DMS 273 (cell line): ENCODE results near the gene ZNF804A.
A peak's percentile ranks its signal among the peaks of the same experiment; 100 is the strongest.
"Not testable (repeated sequence)": the region's sequence is repeated elsewhere in the genome, so short reads cannot be mapped to it uniquely, and the experiment has no call there.

Experiments
- DNase-seq: peaks from one replicate; lab custom pipeline; 2025; ENCODE audit not compliant: unreplicated experiment; lab: John Stamatoyannopoulos, UW

Gene ZNF804A

DNA sequence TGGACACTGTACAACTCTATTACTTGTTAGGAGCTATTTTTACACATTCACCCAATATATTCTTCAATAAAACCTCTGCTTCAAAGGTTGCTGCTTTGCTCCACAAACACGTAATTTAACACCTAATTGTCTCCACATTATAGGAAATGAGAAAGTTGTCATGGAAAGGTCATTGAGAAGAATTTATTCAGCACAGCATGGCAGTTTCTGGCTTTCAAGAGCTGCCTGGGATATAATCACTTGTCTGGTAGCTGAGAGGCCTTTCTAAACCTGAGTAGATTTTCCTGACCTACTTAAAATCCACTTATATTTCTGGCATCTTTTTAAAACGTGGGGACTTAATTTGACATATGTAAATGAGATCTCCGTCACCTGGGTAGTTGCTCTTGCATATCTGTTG is 216.1 kb downstream of the ZNF804A start:
- DNase-seq: no peak

DNA sequence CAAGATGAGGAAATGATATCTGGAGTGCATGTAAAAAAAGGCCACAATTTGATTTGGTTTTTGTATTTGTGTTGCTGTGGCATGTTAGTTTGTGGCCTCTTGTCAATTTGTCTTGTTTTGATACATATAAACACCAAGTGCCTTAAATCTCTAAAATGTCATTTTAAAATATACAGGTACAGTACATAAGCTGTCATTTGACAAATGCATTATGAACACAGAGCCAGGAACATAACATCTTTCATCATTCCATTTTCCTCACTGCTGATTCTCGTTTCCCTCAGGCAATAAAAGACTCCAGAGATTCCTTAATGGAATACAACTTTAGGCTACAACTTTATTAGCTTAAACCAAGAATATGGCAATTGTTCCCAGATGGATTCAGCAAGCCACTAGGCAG is 217.5 kb downstream of the ZNF804A start:
- no peak for DNase-seq

DNA sequence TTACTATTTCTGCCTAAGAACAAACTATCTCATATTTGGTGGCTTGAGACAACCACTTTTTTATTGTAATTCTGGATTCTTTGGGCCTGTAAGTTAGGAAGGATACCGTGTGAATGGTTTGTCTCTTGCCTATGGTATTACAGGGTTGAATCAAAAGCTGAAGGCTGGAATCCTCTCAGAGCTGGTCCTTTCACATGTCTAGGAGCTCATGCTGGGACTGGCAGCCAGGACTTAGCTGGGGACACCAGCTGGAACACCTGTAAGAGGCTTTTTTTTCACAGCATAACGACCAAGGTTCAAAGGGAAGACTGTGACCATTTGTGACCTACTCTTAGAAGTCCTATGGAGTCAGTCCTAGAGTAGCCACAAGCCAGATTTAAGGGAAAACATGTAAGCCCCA is 226.3 kb downstream of the ZNF804A start:
- DNase-seq: no peak

DNA sequence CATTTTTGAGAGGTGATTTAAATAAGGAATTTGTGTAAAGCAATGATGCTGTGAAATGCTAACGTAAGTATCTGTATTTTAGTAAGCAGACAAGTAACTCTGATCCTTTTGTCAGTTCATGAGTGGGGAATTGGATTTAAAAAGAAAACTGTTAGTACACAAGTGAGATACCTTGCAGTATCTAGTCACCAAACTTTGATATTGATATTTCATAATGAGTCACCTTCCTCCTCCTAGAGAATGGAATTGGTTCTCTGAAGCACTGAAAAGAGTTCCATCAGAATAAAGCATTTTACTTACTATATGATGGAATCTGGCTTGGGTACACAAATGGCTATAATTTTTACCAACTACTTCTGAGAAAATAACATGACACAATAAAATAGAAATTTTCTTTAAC is 232.2 kb downstream of the ZNF804A start:
- no peak for DNase-seq

DNA sequence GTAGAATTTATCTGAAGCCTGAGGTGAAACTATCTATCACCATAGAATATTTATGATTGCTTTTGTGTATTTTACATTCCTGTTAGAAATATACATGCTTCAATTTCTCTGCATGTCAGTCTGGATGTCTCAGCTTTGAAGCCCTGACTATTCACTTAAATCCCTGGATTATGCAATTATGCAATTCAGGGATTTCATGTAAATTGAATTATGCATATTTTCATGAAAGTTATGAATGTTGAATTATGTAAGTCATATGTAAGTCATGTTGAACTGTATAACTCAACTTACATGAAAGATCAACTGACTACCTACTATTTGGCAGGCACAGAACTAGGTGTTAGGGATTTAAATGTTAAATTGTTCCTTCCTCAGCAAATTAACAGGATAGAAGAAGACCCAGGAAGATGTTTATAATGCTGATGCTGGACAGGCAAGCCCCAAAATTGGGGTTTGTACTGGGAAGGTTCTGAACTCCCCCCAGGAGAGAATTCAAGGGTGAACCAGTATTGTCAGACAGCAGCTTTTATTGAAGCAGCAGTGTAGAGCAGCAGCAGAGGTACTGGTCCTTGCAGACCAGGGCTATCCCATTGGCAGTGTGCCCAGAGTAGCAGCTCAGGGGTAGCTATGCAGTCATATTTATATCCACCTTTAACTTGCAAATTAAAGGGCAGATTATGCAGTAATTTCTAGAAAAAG is 236.5 kb downstream of the ZNF804A start:
- peak; percentile 27 for DNase-seq

DNA sequence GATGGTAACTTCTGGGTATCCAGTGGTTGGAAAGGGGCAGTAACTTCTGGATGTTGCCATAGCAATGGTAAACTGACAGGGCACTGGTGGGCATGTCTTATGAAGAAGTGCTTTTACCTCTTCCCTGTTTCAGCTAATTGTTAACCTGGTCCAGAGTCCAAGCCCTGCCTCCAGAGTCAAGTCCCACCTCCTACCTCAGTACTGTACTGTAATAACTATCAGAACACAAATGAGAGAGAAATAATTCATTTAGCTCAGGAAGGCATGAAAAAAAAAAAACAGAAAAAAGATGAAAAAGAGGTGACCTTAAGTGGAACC is 237.0 kb downstream of the ZNF804A start:
- DNase-seq: no peak

DNA sequence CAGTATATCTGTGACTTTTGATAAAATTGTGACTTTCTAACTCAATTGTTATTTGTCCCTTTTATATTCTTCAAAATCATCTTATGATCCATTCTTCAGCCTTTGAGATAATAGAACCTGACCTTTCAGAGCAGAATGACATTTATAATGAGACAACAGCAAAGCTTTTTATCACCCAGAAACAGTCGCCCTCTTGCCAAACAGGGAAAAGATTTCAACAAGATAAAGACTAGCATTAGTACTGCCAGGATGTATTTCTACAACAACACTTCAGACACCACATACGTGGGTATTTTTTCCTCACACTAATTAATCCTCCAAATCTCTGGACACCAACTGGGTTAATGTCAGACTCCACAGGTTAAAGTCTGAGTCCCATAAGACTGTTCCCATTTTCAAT is 249.0 kb downstream of the ZNF804A start:
- DNase-seq: no peak

DNA sequence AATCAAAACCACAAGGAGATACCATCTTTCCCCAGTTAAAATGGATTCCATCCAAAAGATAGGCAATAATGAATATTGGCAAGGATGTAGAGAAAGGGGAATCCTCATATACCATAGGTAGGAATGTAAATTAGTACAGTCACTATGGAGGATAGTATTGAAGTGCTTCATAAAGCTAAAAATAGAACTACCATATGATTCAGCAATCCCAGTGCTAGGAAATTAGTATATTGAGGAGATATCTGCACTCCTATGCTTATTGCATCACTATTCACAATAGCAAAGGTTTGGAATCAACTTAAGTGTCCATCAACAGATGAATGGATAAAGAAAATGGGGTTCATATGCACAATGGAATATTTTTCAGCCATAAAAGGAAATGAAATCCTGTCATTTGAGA is 251.2 kb downstream of the ZNF804A start:
- no peak for DNase-seq

DNA sequence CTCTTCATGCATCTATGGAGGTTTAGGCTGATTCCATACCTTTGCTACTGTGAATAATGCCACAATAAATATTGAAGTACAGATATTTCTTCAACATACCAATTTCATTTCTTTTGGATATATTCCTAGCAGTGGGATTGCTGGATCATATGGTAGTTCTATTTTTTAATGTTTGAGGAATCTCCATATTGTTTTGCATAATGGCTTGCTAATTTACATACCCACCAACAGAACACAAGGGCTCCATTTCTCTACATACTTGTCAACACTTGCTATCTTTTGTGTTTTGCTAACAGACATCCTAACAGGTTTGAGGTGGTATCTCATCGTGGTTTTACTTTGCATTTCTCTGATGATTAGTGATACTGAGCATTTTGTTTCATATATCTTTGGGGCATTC is 253.2 kb downstream of the ZNF804A start:
- DNase-seq: no peak

DNA sequence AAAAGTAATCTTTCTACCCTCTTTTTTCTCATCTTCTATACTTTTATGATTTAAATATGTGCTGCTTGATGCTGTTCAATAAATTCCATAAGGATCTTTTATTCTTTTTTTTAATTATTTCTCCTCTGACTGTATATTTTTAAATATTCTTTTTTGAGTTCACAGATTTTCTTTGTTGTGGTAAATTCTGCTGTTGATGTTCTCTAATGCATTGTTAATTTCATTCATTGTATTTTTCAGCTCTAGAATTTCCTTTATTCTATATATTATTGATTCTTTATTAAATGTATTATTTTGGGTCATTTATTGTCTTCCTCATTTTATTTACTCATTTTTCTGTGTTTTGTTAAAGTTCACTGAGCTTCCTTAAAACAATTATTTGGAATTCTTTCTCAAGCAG is 260.9 kb downstream of the ZNF804A start:
- DNase-seq: no peak

DNA sequence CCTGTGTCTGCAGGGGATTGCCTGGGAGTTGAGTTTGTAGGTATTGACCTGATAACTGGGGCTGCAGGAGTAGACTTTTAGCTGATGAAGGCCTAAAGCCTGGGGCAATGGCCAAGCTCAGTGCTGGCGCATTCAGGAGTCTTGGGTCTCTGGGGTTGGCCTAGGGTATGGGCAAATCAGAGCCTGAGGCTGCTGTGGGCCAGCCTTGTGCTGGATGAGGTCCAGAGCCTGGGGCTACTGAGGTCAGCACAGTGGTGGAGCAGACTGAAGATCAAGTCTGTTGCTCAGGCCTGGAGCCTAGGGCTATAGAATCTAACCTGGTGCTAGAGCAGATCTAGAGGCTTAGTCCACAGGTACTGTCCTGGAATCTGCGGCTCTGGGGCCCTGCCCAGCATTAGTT is 262.4 kb downstream of the ZNF804A start:
- DNase-seq: no peak

DNA sequence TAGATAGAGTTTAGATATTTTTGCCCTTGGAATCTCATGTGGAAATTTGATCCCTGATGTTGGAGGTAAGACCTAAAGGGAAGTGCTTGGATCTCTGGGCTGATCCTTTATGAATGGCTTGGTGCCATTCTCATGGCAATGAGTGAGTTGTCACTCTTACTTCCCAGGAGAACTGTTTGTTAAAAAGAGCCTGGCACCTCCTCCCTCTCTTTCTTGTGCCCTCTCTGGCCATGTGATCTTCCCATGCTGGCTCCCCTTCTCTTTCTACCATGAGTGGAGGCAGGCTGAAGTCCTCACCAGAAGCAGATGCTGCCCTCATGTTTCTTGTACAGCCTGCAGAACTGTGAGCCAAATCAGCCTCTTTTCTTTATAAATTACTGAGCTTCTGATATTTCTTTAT is 276.9 kb downstream of the ZNF804A start:
- peak; percentile 7 for DNase-seq

DNA sequence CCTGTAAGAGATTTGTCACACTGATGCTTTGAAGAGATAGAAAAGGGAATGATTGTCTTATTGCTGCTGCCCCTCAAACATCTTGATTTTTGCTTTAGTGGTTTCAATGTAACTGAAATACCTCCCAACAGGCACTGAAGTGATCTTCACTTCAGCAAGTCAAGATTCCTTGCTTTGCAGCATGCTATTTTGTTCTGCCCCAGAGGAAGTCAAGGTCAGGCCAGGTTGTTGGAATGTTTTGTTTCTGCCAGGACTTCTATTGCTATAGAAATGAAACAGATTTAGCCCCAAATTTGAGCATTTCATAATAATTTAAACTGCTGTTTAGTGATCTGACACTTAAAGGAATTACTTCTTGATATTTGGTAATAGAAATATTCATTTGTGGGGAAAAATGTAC is 277.6 kb downstream of the ZNF804A start:
- DNase-seq: no peak

DNA sequence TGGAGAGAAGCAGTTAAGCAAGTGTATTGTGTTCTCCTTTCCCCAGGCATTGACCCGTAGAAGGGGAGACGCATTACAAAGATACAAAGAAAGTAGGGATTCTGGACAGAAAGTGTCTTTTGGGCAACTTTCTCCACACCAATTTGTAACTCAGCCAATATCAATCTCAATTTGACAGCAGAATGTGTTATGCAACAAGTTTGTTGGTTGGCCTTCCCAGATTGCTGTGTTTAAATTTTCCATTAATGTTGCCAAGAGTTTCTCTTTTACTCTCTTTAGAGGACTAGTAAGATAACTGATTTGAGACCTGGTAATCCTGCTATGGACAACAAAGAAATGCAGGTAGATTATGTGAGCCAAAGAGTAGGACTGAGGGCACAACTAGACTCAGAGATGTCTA is 279.6 kb downstream of the ZNF804A start:
- DNase-seq: no peak

DNA sequence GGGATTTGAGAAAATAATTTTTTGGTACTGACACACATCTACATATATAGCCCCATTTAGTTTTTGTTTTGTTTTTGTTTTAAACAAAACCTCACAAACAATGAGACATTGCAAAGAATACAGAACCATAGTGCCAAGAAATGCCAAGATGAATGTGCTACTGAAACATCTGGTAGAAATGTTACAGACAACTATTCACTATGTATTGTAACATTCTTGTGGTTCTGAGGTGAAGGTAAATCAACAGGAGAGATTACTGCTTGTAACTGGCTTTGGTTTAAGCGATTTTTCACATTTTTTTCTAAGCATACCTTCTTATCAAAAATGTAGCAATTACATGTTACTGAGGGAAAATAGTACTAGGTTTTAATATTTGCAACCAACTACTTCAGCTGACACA is 281.3 kb downstream of the ZNF804A start:
- no peak for DNase-seq

DNA sequence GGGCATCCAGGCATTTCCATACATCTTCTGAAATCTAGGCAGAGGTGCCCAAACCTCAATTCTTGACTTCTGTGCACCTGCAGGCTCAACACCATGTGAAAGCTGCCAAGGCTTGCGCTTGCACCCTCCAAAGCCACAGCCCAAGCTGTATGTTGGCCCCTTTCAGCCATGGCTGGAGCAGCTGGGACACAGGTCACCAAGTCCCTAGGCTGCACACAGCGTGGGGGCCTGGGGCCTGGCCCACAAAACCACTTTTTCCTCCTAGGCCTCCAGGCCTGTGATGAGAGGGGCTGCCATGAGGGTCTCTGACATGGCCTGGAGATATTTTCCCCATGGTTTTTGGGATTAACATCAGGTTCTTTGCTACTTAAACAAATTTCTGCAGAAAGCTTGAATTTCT is 288.3 kb downstream of the ZNF804A start:
- DNase-seq: not testable (repeated sequence)

DNA sequence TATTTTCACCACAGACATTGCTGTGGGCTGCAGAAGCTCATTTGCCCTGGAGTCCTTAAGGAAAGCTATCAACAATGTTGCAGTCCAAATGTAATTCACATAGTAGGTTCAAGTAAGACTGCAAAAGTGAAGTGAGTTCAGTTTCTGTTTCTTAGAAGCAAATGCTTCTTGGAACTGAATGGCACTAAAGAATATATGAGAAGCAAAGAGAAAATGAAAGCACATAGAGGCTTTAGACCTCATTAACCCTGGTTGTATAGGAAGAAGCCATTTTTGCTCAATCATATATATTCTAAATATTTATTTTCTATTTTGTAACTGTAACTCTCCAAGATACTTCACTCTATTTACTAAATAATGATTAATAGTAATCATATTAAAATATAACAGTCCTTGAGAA is 292.0 kb downstream of the ZNF804A start:
- no peak for DNase-seq

DNA sequence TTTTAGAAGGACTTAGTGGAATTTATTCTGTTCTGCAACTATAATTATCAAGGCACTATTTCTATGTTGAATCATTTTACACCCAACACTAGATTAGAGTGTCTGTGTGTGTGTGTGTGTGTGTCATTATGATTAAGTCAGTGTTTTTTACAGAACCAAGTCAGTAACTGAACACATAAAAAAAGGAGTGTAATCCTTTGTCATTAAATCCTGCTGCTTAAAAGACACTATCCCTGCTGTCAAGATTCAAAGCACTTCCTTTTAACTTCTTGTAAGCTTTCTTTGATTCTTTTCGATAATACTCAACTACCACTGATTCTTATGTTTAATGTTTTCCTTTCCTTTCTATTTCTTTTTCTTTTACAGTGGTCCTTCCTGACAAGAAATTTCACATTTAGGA is 306.7 kb downstream of the ZNF804A start:
- no peak for DNase-seq

DNA sequence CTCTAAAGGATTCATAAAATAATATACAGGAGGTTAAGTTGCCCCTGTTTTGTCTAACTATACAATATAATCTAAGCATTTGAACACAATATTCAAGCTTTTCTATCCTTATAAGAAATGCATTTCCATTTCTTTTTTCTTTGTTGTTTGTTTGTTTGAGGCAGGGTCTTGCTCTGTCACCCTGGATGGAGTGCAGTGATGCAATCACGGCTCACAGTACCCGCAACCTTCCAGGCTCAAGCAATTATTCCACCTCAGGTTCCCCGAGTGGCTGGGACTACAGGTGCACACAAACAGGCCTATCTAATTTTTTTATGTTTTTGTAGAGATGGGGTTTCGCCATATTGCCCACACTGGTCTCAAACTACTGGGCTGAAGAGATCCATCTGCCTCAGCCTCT is 307.8 kb downstream of the ZNF804A start:
- no peak for DNase-seq

DNA sequence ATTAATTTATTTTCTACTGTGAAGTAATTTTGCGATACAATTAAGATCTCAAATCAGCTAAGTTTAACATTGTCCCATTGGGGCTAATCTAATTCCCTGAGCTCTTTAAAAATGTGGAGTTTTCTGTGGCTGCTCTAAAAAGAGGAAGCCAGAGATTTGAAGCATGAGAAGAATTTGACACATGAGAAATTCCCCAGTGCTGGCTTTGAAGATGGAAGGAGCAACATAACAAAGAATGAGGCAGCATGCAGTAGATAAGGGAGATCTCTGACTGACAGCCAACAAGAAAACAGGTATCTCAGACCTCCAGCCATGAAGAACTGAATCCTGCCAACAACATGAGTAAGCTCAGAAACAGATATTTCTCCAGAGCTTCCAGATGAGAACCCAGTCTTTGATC is 308.4 kb downstream of the ZNF804A start:
- no peak for DNase-seq

DNA sequence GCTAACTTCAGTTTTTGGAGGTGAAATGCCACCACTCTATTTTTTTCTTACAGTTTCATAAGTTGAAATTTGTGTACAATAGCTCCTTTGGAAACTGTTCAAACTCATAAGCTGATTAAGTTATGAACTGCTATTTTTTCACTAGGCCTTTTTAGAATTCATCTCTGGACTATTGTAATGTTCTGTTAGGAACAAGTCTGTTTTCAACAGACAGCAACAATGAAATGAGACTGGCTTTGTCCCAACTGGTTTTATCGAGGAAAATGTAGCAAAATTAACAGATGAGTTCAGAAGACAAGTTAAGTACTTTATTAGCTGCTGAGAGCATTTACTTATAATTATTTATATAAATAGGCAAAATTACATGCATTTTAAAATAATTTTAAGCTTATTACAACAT is 310.6 kb downstream of the ZNF804A start:
- DNase-seq: no peak

DNA sequence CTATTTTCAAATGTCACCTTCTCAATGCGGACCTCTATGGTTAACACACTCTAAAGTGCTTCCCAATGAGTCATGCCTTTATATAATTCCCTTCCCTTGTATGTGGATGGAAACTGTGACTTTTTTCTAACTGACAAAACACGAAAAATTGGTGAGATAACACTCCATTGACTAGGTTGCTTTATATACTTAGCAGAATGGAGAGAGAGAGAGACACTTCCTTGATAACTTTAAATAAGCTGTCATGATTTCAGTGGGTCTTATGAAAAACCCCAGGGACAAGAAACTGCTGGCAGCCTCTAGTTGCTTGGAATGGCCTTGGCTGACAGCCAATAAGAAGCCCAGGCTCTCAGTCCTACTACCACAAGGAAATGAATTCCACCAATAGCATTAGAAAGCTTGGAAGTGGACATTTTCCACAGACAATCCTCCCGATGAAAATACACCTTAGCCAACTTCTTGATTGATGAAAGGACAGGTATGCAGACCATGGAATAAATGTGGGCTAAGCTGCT is 322.2 kb downstream of the ZNF804A start:
- DNase-seq: peak; percentile 3

DNA sequence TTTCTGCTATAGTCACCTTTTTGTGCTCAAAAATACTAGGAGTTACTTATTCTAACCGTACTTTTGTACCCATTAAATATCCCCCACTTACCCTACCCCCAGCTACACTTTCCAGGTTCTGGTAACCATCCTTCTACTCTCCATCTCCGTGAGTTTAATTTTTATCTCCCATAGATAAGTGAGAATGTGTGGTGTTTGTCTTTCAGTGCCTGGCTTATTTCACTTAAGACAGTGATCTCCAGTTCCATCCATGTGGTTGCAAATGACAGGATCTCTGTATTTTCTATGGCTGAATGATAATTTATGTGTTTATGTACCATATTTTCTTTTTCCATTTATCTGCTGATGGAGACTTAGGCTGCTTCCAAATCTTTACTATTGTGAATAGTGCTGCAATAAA is 323.3 kb downstream of the ZNF804A start:
- no peak for DNase-seq

DNA sequence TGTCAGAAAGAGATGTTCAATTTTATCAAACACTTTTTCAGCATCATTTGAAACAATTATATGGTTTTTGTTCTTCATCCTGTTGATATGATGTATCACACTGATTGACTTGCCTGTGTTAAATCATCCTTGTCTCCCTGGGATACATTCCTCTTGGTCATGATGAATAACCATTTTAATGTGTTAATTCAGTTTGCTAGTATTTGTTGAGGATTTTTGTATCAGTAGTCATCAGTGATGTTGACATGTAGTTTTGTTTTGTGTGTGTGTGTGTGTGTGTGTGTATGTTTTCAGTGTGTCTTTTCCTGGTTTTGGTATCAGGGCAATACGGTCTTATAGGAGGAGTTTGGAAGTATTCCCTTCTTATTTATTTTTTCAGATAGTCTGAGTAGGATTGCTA is 325.4 kb downstream of the ZNF804A start:
- no peak for DNase-seq
